GM19468 (cell line): ENCODE data around the gene DNMBP.
A peak's percentile ranks its signal among the peaks of the same experiment; 100 is the strongest.

Experiments
- ATAC-seq: cut with Tn5 transposase; IDR thresholded peaks from one replicate; pipeline ENCODE4 v1.9.1; 2021; ENCODE audit warnings: mild to moderate bottlenecking, moderate library complexity, moderate number of reproducible peaks; ENCODE audit not compliant: unreplicated experiment; ENCODE audit errors: extremely low read depth

Gene DNMBP, protein sequence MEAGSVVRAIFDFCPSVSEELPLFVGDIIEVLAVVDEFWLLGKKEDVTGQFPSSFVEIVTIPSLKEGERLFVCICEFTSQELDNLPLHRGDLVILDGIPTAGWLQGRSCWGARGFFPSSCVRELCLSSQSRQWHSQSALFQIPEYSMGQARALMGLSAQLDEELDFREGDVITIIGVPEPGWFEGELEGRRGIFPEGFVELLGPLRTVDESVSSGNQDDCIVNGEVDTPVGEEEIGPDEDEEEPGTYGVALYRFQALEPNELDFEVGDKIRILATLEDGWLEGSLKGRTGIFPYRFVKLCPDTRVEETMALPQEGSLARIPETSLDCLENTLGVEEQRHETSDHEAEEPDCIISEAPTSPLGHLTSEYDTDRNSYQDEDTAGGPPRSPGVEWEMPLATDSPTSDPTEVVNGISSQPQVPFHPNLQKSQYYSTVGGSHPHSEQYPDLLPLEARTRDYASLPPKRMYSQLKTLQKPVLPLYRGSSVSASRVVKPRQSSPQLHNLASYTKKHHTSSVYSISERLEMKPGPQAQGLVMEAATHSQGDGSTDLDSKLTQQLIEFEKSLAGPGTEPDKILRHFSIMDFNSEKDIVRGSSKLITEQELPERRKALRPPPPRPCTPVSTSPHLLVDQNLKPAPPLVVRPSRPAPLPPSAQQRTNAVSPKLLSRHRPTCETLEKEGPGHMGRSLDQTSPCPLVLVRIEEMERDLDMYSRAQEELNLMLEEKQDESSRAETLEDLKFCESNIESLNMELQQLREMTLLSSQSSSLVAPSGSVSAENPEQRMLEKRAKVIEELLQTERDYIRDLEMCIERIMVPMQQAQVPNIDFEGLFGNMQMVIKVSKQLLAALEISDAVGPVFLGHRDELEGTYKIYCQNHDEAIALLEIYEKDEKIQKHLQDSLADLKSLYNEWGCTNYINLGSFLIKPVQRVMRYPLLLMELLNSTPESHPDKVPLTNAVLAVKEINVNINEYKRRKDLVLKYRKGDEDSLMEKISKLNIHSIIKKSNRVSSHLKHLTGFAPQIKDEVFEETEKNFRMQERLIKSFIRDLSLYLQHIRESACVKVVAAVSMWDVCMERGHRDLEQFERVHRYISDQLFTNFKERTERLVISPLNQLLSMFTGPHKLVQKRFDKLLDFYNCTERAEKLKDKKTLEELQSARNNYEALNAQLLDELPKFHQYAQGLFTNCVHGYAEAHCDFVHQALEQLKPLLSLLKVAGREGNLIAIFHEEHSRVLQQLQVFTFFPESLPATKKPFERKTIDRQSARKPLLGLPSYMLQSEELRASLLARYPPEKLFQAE (N-terminal part only)

DNA sequence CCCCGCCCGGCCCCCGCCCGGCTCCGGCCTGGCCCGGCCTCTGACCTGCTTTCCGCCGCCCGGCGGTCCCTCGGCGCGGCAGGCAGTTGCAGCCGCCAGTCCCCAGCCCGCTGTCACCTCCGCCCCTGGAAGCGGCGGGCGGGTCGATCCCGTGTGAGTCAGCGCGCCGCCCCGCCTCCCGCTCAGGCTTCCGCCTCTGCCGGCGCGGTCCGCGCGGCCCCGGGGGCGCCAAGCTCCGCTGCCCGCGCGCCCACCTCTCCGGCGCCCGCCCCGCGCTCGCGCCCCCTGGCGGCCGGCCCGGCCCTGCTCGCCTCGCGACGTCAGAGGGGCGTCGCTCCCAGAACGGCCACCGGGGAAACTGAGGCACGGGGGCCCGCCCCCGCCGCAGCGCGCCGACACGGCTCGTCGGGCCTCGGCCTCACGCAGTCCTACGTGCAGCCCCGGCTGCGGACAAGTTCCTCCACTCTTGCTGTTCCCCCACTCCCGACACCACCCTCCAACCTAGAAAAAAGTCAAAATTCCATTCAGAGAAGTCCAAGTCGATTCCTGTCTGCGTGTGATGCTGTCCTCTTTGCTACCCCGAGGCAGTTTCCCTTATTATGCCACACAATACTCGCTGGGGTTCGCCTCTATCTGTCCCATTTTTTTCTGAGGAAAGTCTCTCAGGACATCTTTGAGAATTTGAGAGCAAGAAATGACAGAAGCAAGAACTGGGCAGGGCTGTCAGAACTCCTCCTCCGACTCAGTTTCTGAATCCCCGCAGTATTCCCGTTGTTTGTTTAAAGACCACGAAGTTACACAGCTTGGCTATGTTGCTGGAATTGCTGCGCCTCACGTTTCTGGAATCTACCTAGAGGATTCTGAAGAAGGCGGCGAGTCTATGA is at the start of gene DNMBP:
Gene DNMBP (minus strand): TSS at position 155 of the 884 bp plus-strand sequence. CDS start 37,823 bp downstream, outside the sequence.
- ATAC-seq: peak; percentile 35

DNA sequence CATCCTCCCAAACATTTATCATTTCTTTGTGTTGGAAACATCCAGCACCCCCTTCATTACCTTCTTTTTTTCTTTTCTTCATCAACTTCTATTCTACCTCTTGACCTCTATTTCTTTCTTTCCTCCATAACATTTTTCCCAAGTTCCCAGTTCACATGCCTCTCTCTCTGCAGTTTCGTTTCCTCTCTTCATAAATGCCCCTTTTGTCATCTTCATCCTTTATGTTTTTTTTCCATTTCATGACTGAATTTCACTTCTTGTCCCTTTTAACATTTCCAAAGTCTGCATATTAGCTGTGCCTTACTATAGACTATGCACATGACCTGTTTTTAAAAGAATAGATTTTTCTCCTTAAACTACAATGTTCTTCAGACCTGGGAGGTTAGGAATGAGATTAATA is 48.2 kb upstream of the DNMBP start:
- no peak for ATAC-seq

DNA sequence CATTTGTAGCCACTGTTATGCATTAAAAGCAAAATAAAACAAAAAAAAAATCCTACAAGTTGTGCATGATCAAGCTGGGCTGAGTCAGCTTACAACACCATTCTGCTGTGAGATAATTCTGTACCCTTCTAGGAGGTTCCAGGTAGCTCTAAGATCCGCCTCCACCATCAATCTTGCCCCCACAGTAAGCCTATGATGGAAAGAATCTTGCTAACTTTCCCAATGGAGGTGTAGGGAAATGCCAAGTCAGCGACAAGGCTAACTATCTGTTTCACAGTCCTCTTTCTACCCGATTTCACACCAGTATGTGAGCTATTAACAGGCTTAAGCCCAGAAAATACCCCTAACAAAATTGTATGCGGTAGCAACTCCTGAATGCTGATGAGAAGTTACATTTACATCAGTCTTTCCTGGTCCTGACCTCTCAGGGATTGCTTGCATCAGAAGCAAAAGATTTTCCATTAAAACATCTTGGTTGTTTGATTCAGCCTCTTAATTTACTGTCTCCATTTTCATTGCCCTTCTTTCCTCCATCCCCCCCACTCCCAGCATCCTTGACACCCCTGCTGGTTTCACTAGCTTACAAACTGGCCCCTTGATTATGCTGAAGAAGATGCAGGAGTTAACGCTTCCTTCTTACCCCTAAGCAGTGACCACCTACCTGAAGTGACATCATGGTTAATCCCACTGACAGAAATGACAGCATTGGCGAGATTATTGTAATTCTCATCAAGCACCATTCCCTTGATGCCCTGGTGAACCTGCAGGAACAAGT is 44.1 kb upstream of the DNMBP start:
- ATAC-seq: no peak

GRCh38 chr10:100046021-100046486 is 36.3 kb upstream of the DNMBP start:
- peak; percentile 28 for ATAC-seq

DNA sequence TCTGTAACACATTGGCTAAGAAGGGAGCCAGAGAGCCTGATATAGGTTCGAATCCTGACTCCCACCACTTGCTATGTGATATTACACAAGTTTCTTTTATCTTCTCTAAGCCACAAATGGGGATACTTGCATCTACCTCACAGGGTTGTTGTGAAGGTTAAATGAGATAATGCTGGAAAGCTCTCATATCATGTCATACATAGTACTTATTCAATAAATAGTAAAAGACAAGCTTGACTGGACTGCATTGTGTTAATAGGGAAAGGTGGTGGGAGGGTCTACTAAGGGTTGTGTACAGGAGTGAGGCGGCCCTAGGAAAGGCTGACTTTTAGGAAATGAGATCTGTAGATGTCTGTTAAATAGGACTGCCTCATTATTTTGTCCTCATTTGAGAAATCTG is 35.8 kb upstream of the DNMBP start:
- ATAC-seq: no peak

DNA sequence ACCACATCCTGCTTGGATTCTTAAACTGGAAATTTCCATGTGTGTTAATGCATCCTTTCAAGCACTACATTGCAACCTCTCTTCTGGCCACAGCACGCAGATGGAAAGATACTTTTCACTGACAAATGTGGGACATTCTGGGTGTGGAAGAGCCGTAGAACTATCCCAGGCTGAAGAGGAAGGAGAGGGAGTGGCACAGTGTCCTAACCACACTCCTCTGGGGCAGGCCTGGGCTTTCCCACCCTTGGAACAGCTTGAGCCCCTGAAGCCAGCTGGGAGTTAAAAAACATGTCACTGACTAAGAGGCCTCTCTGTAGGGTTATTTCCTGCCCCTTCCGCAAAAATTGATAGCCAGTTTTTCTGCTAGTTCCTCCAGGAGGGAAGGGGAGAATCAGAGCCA is 34.0 kb upstream of the DNMBP start:
- ATAC-seq: no peak

DNA sequence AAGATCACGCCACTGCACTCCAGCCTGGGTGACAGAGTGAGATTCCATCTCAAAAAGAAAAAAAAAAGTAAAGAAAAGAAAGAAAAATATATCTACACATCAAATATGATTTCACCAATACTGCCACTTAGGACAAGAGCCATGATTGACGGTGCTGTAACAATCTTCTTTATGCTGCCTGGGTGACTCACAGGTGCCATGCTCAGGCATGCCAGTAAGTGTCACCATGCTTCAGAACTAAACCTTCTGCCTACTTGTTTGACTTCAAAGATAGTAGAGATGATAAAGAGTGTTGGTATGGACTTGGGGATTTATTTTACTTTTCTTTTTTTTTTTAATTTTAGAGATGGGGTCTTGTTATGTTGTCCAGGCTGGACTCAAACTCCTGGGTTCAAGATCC is 33.6 kb upstream of the DNMBP start:
- ATAC-seq: no peak

DNA sequence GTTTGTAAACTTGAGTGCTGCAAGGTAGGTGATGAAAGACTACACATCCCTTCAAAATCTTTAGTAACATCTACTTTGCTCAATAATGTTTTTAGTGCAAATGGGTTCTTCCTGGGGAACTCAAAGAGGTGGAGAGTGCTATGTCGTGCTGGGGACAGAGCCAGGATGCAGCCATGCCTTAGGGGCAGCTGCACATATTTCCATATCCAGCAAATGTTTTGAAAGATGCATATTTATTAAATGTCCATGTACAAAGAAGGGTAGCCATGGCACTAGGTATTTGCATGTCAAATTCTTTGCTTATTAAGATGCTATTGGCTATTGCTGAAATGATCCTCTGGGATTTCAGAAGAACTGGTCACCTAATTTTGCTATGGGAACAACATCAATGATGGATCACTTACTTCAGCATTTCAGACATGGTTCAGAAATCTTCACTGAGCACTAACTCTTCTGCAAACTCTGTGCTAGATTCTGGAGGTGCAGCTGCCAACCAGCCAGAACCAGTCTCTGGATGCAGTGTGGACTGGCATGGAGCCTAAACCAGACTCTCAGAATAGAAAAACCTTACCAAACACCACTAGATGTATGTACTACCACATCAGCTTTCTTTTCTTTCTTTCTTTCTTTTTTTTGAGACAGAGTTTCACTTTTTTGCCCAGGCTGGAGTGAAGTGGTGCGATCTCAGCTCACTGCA is 31.7 kb upstream of the DNMBP start:
- ATAC-seq: no peak

GRCh38 chr10:100038561-100039071 is 28.9 kb upstream of the DNMBP start:
- no peak for ATAC-seq

GRCh38 chr10:100037758-100038315 is 28.1 kb upstream of the DNMBP start:
- ATAC-seq: no peak

- ATAC-seq: no peak
These were observed 27.1 kb upstream of the DNMBP start for GRCh38 chr10:100036850-100037249.

DNA sequence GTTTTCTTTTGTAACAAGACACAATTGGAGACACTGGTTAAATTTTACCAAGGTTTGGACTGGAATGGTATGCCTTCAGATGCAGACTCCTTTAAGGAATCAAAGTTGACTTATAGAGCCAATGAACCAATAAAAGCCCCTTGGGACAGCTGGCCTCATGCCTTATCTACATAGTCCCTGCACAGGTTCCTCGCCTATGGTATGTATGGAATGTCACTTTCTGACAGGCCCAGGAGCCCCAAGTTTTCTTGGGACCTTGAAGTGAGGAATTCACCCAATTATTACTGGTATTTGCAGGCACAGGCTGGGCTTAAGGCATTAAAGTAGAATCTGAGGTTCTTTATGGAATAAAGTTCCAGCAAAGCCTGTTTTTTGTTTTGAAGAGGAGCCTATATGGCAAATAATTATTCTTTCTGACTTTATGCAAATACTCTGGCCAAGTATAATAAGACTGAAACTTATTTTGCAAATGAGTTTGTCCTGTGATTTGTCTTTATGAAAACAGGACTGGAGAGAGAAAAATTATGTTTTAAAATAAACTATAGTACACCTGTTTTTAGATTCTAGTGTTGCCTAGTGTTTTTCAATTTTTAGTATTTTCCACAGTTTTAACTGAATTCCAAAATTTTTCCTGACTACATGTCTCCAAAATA is 24.1 kb upstream of the DNMBP start:
- no peak for ATAC-seq

GRCh38 chr10:100027416-100027815 is 17.7 kb upstream of the DNMBP start:
- ATAC-seq: no peak

DNA sequence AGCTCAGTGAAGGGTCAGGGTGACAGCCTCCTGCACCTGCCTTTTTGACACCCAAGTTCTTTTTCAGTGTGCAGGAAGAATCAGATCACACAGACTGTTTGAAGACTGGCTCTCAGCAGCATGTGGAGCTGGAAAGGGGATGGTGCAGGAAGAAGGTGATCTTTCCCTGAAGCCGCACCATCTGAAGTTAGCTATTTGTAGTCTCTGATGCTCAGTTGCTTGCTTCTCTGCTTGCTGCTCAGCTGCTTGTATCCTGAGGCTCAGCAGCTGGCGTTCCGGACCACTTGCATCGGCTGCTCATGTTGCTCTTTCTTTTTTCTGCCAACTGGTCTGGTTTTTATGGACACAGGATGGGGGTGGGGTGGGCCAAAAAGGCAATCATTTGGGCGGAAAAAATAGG is 15.8 kb upstream of the DNMBP start:
- ATAC-seq: no peak

DNA sequence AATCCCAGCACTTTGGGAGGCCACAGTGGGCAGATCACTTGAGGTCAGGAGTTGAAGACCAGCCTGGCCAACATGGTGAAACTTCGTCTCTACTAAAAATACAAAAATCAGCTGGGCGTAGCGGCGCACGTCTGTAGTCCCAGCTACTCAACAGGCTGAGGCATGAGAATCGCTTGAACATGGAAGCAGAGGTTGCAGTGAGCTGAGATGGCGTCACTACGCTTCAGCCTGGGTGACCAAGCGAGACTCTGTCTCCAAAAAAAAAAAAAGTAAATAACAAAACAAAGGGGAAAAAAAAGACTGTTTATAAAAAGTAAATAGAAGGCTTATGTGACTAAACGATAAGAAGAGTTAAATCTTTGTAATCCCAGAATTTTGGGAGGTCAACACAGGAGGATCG is 15.0 kb upstream of the DNMBP start:
- no peak for ATAC-seq

DNA sequence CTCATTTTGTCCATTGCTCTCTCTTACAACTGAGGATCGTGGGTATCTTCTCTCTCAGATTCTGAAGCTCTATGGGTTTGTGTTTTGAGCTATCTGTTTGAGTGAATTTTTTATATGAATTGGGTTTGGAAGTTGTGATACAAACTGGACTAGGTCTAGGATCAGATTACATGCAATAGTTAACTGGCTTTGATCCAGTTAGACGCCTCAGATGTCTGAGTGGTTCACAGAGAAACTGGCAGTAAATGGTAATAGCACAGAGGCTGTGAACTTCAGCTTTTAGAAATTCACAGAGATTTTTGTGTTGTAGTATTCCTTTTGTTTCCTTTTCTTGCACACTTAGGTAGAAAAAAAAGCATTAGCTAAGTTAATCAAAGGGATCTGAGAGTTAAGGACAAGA is 12.7 kb upstream of the DNMBP start:
- no peak for ATAC-seq

GRCh38 chr10:100021322-100021721 is 11.6 kb upstream of the DNMBP start:
- ATAC-seq: no peak
